ENCODE data around the gene BANF2. TPM values are rescaled to one million over a fixed set of nuclear protein-coding genes. Genes with fewer than 3 reads are reported as not detected.

The BANF2 gene
- total and polyA plus RNA-seq, 2 of the 13 experiments (the other 11 are each of a cell fraction or from before 2014, with no cell fraction given) = 0.35 TPM; not detected in 1

DNA sequence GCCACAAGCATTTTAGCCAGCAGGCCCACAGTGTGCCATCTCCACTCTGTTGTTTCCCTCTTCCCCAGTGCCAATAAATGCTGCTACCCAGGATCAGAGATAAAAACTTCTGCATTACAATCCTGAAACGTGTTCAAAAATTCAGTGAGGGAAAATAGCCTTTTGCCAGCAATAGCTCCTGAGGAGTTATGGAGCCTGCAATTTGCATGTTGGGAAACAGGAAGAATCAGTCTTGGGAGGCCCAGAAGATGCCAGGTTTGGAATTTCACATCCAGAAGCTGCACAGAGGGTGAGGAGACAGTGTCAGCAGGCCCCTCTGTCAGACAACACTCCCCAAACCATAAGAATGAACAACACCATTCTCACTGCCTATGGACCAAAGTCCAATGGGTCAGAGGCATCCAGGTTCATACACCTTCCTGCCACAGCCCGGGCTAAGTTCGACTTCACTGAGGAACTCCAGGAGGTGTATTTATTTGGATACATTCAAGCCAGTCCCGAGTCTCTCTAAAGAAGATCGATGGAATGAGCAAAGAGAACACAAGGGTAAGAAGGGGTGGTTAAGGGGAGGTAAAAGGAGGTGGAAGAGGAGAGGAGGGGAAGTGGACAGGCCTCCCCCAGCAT lies 38.5 kb upstream of the BANF2 start (continued):
- no peak for TF ChIP-seq BRD4 (CRISPR knock-in tag; IDR thresholded peaks at IDR 0.05)
- no peak for TF ChIP-seq ZFP36L2 (CRISPR knock-in tag; IDR thresholded peaks at IDR 0.05)
- TF ChIP-seq SSRP1 (CRISPR knock-in tag; IDR thresholded peaks at IDR 0.05) = no peak
- TF ChIP-seq MXD4 (CRISPR knock-in tag; IDR thresholded peaks at IDR 0.05) = 0 out of 2 replicates have a peak, but pooled peaks have one; percentile 40
- TF ChIP-seq TOE1 (CRISPR knock-in tag; IDR thresholded peaks at IDR 0.05) = no peak
- TF ChIP-seq ZBTB1 (CRISPR knock-in tag; IDR thresholded peaks at IDR 0.05; ENCODE audit: borderline replicate concordance) = no peak
- peak; percentile 48 for TF ChIP-seq PCBP2 (optimal IDR thresholded peaks at IDR 0.05; ENCODE audit: low read depth, low read length, poor library complexity, severe bottlenecking)
- TF ChIP-seq, protein P1, sequence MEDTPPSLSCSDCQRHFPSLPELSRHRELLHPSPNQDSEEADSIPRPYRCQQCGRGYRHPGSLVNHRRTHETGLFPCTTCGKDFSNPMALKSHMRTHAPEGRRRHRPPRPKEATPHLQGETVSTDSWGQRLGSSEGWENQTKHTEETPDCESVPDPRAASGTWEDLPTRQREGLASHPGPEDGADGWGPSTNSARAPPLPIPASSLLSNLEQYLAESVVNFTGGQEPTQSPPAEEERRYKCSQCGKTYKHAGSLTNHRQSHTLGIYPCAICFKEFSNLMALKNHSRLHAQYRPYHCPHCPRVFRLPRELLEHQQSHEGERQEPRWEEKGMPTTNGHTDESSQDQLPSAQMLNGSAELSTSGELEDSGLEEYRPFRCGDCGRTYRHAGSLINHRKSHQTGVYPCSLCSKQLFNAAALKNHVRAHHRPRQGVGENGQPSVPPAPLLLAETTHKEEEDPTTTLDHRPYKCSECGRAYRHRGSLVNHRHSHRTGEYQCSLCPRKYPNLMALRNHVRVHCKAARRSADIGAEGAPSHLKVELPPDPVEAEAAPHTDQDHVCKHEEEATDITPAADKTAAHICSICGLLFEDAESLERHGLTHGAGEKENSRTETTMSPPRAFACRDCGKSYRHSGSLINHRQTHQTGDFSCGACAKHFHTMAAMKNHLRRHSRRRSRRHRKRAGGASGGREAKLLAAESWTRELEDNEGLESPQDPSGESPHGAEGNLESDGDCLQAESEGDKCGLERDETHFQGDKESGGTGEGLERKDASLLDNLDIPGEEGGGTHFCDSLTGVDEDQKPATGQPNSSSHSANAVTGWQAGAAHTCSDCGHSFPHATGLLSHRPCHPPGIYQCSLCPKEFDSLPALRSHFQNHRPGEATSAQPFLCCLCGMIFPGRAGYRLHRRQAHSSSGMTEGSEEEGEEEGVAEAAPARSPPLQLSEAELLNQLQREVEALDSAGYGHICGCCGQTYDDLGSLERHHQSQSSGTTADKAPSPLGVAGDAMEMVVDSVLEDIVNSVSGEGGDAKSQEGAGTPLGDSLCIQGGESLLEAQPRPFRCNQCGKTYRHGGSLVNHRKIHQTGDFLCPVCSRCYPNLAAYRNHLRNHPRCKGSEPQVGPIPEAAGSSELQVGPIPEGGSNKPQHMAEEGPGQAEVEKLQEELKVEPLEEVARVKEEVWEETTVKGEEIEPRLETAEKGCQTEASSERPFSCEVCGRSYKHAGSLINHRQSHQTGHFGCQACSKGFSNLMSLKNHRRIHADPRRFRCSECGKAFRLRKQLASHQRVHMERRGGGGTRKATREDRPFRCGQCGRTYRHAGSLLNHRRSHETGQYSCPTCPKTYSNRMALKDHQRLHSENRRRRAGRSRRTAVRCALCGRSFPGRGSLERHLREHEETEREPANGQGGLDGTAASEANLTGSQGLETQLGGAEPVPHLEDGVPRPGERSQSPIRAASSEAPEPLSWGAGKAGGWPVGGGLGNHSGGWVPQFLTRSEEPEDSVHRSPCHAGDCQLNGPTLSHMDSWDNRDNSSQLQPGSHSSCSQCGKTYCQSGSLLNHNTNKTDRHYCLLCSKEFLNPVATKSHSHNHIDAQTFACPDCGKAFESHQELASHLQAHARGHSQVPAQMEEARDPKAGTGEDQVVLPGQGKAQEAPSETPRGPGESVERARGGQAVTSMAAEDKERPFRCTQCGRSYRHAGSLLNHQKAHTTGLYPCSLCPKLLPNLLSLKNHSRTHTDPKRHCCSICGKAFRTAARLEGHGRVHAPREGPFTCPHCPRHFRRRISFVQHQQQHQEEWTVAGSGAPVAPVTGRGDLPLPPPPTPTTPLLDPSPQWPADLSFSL (CRISPR knock-in tag; IDR thresholded peaks at IDR 0.05) = no peak
- no peak for TF ChIP-seq FOXK2 (IDR thresholded peaks at IDR 0.05)
- TF ChIP-seq, protein P2, sequence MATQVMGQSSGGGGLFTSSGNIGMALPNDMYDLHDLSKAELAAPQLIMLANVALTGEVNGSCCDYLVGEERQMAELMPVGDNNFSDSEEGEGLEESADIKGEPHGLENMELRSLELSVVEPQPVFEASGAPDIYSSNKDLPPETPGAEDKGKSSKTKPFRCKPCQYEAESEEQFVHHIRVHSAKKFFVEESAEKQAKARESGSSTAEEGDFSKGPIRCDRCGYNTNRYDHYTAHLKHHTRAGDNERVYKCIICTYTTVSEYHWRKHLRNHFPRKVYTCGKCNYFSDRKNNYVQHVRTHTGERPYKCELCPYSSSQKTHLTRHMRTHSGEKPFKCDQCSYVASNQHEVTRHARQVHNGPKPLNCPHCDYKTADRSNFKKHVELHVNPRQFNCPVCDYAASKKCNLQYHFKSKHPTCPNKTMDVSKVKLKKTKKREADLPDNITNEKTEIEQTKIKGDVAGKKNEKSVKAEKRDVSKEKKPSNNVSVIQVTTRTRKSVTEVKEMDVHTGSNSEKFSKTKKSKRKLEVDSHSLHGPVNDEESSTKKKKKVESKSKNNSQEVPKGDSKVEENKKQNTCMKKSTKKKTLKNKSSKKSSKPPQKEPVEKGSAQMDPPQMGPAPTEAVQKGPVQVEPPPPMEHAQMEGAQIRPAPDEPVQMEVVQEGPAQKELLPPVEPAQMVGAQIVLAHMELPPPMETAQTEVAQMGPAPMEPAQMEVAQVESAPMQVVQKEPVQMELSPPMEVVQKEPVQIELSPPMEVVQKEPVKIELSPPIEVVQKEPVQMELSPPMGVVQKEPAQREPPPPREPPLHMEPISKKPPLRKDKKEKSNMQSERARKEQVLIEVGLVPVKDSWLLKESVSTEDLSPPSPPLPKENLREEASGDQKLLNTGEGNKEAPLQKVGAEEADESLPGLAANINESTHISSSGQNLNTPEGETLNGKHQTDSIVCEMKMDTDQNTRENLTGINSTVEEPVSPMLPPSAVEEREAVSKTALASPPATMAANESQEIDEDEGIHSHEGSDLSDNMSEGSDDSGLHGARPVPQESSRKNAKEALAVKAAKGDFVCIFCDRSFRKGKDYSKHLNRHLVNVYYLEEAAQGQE (IDR thresholded peaks at IDR 0.05; ENCODE audit: borderline replicate concordance in 1 of 2, low read depth in 1 of 2, low read length in 2 of 2) = no peak
- no peak for TF ChIP-seq ZNF382 (CRISPR knock-in tag; IDR thresholded peaks at IDR 0.05; ENCODE audit: borderline replicate concordance)
- no peak for TF ChIP-seq IKZF1 (IDR thresholded peaks at IDR 0.05)
- TF ChIP-seq, protein P3, sequence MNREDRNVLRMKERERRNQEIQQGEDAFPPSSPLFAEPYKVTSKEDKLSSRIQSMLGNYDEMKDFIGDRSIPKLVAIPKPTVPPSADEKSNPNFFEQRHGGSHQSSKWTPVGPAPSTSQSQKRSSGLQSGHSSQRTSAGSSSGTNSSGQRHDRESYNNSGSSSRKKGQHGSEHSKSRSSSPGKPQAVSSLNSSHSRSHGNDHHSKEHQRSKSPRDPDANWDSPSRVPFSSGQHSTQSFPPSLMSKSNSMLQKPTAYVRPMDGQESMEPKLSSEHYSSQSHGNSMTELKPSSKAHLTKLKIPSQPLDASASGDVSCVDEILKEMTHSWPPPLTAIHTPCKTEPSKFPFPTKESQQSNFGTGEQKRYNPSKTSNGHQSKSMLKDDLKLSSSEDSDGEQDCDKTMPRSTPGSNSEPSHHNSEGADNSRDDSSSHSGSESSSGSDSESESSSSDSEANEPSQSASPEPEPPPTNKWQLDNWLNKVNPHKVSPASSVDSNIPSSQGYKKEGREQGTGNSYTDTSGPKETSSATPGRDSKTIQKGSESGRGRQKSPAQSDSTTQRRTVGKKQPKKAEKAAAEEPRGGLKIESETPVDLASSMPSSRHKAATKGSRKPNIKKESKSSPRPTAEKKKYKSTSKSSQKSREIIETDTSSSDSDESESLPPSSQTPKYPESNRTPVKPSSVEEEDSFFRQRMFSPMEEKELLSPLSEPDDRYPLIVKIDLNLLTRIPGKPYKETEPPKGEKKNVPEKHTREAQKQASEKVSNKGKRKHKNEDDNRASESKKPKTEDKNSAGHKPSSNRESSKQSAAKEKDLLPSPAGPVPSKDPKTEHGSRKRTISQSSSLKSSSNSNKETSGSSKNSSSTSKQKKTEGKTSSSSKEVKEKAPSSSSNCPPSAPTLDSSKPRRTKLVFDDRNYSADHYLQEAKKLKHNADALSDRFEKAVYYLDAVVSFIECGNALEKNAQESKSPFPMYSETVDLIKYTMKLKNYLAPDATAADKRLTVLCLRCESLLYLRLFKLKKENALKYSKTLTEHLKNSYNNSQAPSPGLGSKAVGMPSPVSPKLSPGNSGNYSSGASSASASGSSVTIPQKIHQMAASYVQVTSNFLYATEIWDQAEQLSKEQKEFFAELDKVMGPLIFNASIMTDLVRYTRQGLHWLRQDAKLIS (CRISPR knock-in tag; IDR thresholded peaks at IDR 0.05) = no peak
- TF ChIP-seq, protein P4, sequence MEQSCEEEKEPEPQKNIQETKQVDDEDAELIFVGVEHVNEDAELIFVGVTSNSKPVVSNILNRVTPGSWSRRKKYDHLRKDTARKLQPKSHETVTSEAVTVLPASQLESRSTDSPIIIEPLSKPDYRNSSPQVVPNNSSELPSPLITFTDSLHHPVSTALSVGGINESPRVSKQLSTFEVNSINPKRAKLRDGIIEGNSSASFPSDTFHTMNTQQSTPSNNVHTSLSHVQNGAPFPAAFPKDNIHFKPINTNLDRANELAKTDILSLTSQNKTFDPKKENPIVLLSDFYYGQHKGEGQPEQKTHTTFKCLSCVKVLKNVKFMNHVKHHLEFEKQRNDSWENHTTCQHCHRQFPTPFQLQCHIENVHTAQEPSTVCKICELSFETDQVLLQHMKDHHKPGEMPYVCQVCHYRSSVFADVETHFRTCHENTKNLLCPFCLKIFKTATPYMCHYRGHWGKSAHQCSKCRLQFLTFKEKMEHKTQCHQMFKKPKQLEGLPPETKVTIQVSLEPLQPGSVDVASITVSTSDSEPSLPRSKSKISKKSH (CRISPR knock-in tag; IDR thresholded peaks at IDR 0.05; ENCODE audit: borderline replicate concordance) = no peak

All from HepG2 (cell line).